NCI-H345 treated with DMSO at 0.1 percent for 48 hours (cell line): ENCODE data around the gene GADL1.

ENCODE experiments used
- DNase-seq: peaks from one replicate; lab custom pipeline; 2025; ENCODE audit not compliant: unreplicated experiment; lab: John Stamatoyannopoulos, UW

The GADL1 gene

GRCh38 chr3:30894521-30895251 is at the start of gene GADL1:
TSS of gene GADL1 (minus strand) at chr3:30894661. CDS start at chr3:30894614, 47 bp downstream.
- DNase-seq = peak; percentile 29

GRCh38 chr3:30944124-30944523 is 49.7 kb upstream of the GADL1 start:
- DNase-seq = no peak

- DNase-seq = no peak
Observed at GRCh38 chr3:30943206-30943605, 48.7 kb upstream of the GADL1 start.

GRCh38 chr3:30941342-30941741 is 46.9 kb upstream of the GADL1 start:
- no peak for DNase-seq

- no peak for DNase-seq
Observed at GRCh38 chr3:30940740-30941139, 46.3 kb upstream of the GADL1 start.

- peak; percentile 67 for DNase-seq
Observed at GRCh38 chr3:30934208-30934550, 39.7 kb upstream of the GADL1 start.

- DNase-seq = peak; percentile 35
Observed at GRCh38 chr3:30933478-30934207, 39.2 kb upstream of the GADL1 start.

- no peak for DNase-seq
Observed at GRCh38 chr3:30932513-30933098, 38.1 kb upstream of the GADL1 start.

- no peak for DNase-seq
Observed at GRCh38 chr3:30924763-30925162, 30.3 kb upstream of the GADL1 start.

GRCh38 chr3:30919564-30919963 is 25.1 kb upstream of the GADL1 start:
- no peak for DNase-seq

GRCh38 chr3:30918761-30919160 is 24.3 kb upstream of the GADL1 start:
- no peak for DNase-seq

GRCh38 chr3:30915782-30916181 is 21.3 kb upstream of the GADL1 start:
- DNase-seq = no peak

- no peak for DNase-seq
Observed at GRCh38 chr3:30914696-30915095, 20.2 kb upstream of the GADL1 start.

GRCh38 chr3:30913176-30913575 is 18.7 kb upstream of the GADL1 start:
- no peak for DNase-seq

GRCh38 chr3:30912301-30912700 is 17.8 kb upstream of the GADL1 start:
- DNase-seq = no peak

GRCh38 chr3:30908456-30909037 is 14.1 kb upstream of the GADL1 start:
- DNase-seq = peak; percentile 8

GRCh38 chr3:30904996-30905395 is 10.5 kb upstream of the GADL1 start:
- DNase-seq = no peak

GRCh38 chr3:30895329-30895728 is 868 bp upstream of the GADL1 start:
- DNase-seq = no peak

- DNase-seq = no peak
Observed at GRCh38 chr3:30893678-30894325, 659 bp downstream of the GADL1 start.

- no peak for DNase-seq
Observed at GRCh38 chr3:30890907-30891306, 3.6 kb downstream of the GADL1 start.

GRCh38 chr3:30886888-30887287 is 7.6 kb downstream of the GADL1 start:
- no peak for DNase-seq
